K562 (cell line): Measurements from ENCODE around the gene ZNF772. TPM values are rescaled to one million over a fixed set of nuclear protein-coding genes. Genes with fewer than 3 reads are reported as not detected.

Experiments used
- ATAC-seq: fragments of 200-7000 bp; cut with Tn5 transposase; 3 replicates; pipeline ENCODE4 v1.9.1; 2020; ENCODE audit warnings: moderate library complexity
- BruUV-seq: library from RNA; stranded (reverse); fragments of 400-500 nt; replicated peaks from 2 replicates; lab custom pipeline; 2021; lab: Mats Ljungman, UMichigan
- CTCF ChIA-PET: fragments of 300-600 bp; formaldehyde crosslinking; extraction: SDS; loops from one replicate; lab custom pipeline; 2021; ENCODE audit warnings: low intra/inter-chr PET ratio; lab: Yijun Ruan, JAX
- POLR2A ChIA-PET: fragments of 300-600, 350-650 bp; sonication (Branson Sonifier 250); formaldehyde crosslinking; extraction: SDS; loops from one replicate; lab custom pipeline; 2021; ENCODE audit warnings: antibody characterized with exemption, inconsistent platforms; lab: Yijun Ruan, JAX
- DNase-seq, 4 experiments: peaks; one replicate each; pipeline versions ENCODE4 v3.0.0 to v3.0.0-alpha.2; 2011 to 2018; ENCODE audit warnings: low spot score in 3 of 4, mixed read lengths in 3 of 4; ENCODE audit errors: extremely low read depth in 1 of 4
- FAIRE-seq: peaks from 2 replicates; lab custom pipeline; 2011; peaks lifted over from hg19 to GRCh38; lab: Jason Lieb, UNC
- H2AFZ ChIP-seq: 2 replicates; pipeline ENCODE4 v1.6.0; 2011; ENCODE audit warnings: low read depth, low read length, control low read depth, inconsistent platforms
- H3K27ac ChIP-seq: fragments of 200-600 bp; 3 replicates; pipeline ENCODE4 v1.8.0; 2011; ENCODE audit warnings: low read depth, mild to moderate bottlenecking, control low read depth, inconsistent platforms, low read length, moderate library complexity, mixed read lengths; ENCODE audit errors: extremely low read depth
- H3K27me3 ChIP-seq, 2 experiments: fragments of 300-600 bp in 1 of 2; 2 replicates in 1 of 2; 3 replicates in 1 of 2; pipeline versions ENCODE4 v1.6.0 to v1.8.0; 2011; ENCODE audit warnings: inconsistent platforms in 2 of 2, low read length in 2 of 2, mild to moderate bottlenecking in 1 of 2, mixed read lengths in 1 of 2, moderate library complexity in 1 of 2; ENCODE audit not compliant: control insufficient read depth in 2 of 2, insufficient read depth in 2 of 2
- H3K36me3 ChIP-seq: fragments of 300-600 bp; 3 replicates; pipeline ENCODE4 v1.8.0; 2011; ENCODE audit warnings: mild to moderate bottlenecking, low read length, inconsistent platforms; ENCODE audit not compliant: control insufficient read depth, insufficient read depth
- H3K4me1 ChIP-seq, 2 experiments: fragments of 200-600 bp in 1 of 2; replicated peaks in 1 of 2; 2 replicates in 1 of 2; 3 replicates in 1 of 2; pipeline versions ENCODE4 v1.5.1 to v1.8.0; 2011; ENCODE audit warnings: inconsistent platforms in 2 of 2, low read length in 2 of 2, mild to moderate bottlenecking in 1 of 2, mixed read lengths in 1 of 2, moderate library complexity in 1 of 2; ENCODE audit not compliant: control insufficient read depth in 2 of 2, insufficient read depth in 2 of 2
- H3K4me2 ChIP-seq: 2 replicates; pipeline ENCODE4 v1.6.1; 2011; ENCODE audit warnings: low read length, control low read depth, inconsistent platforms, mixed read lengths; ENCODE audit not compliant: insufficient read depth
- H3K4me3 ChIP-seq: fragments of 200-600 bp; sonication (generic), shearing (Covaris generic); 2 replicates; pipeline ENCODE4 v1.5.1; 2016; ENCODE audit warnings: control low read depth, inconsistent platforms
- H3K79me2 ChIP-seq: fragments of 200-600 bp; 3 replicates; pipeline ENCODE4 v1.8.0; 2011; ENCODE audit warnings: low read length, inconsistent platforms; ENCODE audit not compliant: control insufficient read depth, insufficient read depth
- H3K9ac ChIP-seq, 2 experiments: 2 replicates each; pipeline versions ENCODE4 v1.6.0 to v1.6.1; 2011; ENCODE audit warnings: low read depth in 2 of 2, low read length in 2 of 2, control low read depth in 1 of 2, inconsistent platforms in 1 of 2, mild to moderate bottlenecking in 1 of 2, mixed read lengths in 1 of 2; ENCODE audit not compliant: insufficient read depth in 1 of 2
- H3K9me1 ChIP-seq: one replicate; pipeline ENCODE4 v1.6.0; 2011; ENCODE audit warnings: inconsistent platforms, mild to moderate bottlenecking, low read length, moderate library complexity; ENCODE audit not compliant: control insufficient read depth, insufficient read depth
- H3K9me3 ChIP-seq: replicated peaks from 2 replicates; pipeline ENCODE4 v1.5.1; 2011; ENCODE audit warnings: low read depth, low read length, inconsistent platforms; ENCODE audit not compliant: control insufficient read depth, insufficient read depth
- H4K20me1 ChIP-seq: replicated peaks from 2 replicates; pipeline ENCODE4 v1.6.1; 2011; ENCODE audit warnings: low read length, inconsistent platforms, mixed read lengths; ENCODE audit not compliant: control insufficient read depth, insufficient read depth
- KDM4B ChIP-seq, 2 experiments: fragments of 450-650 bp in 1 of 2; sonication (generic) in 1 of 2; IDR thresholded peaks; 2 replicates each; pipeline ENCODE4 v1.6.1; 2016 to 2017; ENCODE audit warnings: borderline replicate concordance in 2 of 2, antibody characterized with exemption in 1 of 2, low read depth in 1 of 2, mild to moderate bottlenecking in 1 of 2
- PYGO2 ChIP-seq: fragments of 450-650 bp; IDR thresholded peaks from 2 replicates; pipeline ENCODE4 v1.6.1; 2016; ENCODE audit warnings: mild to moderate bottlenecking, missing genetic modification characterization, moderate library complexity, missing compliant biosample characterization
- ZFP36 ChIP-seq: fragments of 150-350 bp; IDR thresholded peaks from 2 replicates; pipeline ENCODE4 v1.6.1; 2018; ENCODE audit warnings: low read length, low read depth; ENCODE audit not compliant: partially characterized antibody
- ZNF24 ChIP-seq: fragments of 450-650 bp; IDR thresholded peaks from 2 replicates; pipeline ENCODE4 v1.6.1; 2016
- ZNF282 ChIP-seq: sonication (generic); formaldehyde crosslinking; IDR thresholded peaks from 2 replicates; pipeline ENCODE4 v1.8.1; 2023; ENCODE audit warnings: missing genetic modification reagents
- ZNF764 ChIP-seq: fragments of 250-450 bp; sonication (Bioruptor Pico); IDR thresholded peaks from 2 replicates; pipeline ENCODE4 v1.4.0; 2020; ENCODE audit warnings: low read depth, mild to moderate bottlenecking, moderate library complexity
- WGBS: fragments of 100-300 bp; shearing (Covaris generic); methylation state at CpG from one replicate; pipeline ENCODE4 v1.1.6; 2016; ENCODE audit warnings: low coverage, mixed read lengths; ENCODE audit not compliant: insufficient coverage; ENCODE audit errors: missing lambda C conversion rate; 5-methylcytosine and 5-hydroxymethylcytosine counted together
- in situ Hi-C: fragments of 300-500 bp; cut with MboI; formaldehyde crosslinking; loops from 4 replicates; pipeline ENCODE4 v1.15.0; 2018; ENCODE audit warnings: inconsistent platforms, mixed read lengths
- intact Hi-C: fragments of 100-400 bp; cut with micrococcal nuclease; formaldehyde crosslinking; loops from 2 replicates; pipeline ENCODE4 v1.14.2; 2022
- polyA plus RNA-seq, 8 experiments: library from polyadenylated mRNA; depleted of rRNA in 4 of 8; stranded (reverse) in 5 of 8; unstranded in 3 of 8; fragments of >200 nt; fragmentation: Nextera tagmentation in 2 of 8; fragmentation: Illumina TruSeq in 1 of 8; extraction: Ambion mirVana in 2 of 8; extraction: Trizol in 1 of 8; gene quantifications; 2 replicates each; pipeline versions ENCODE4 v1.2.1 to v1.2.3, GENCODE V29; 2011 to 2014; ENCODE audit warnings: inconsistent platforms in 1 of 8, missing spikeins in 1 of 8
- total RNA-seq, 7 experiments: library from RNA; depleted of rRNA in 6 of 7; stranded (reverse); fragments of >200 nt in 6 of 7; fragmentation: Illumina TruSeq in 2 of 7; extraction: Trizol in 2 of 7; gene quantifications; 2 replicates each; pipeline versions ENCODE4 v1.2.1 to v1.2.3, GENCODE V29; 2011 to 2021; ENCODE audit warnings: low replicate concordance in 1 of 7
- TF ChIP-seq, protein P1 (sequence below), 3 experiments: fragments of 200-800 bp in 1 of 3; sonication (Bioruptor generic) in 1 of 3; sonication (generic) in 1 of 3; formaldehyde crosslinking in 1 of 3; IDR thresholded peaks; 2 replicates each; pipeline versions ENCODE4 v1.6.1 to v1.8.0; 2016 to 2022; ENCODE audit warnings: mild to moderate bottlenecking in 2 of 3, missing compliant biosample characterization in 2 of 3, missing genetic modification characterization in 2 of 3, missing genetic modification reagents in 1 of 3
- TF ChIP-seq, protein P2 (sequence below), 2 experiments: fragments of 200-800 bp in 1 of 2; sonication (Bioruptor generic) in 1 of 2; sonication (generic) in 1 of 2; formaldehyde crosslinking in 1 of 2; IDR thresholded peaks in 1 of 2; conservative IDR thresholded peaks in 1 of 2; 2 replicates each; pipeline versions ENCODE4 v1.5.0 to v1.6.1; 2016 to 2020; ENCODE audit warnings: missing compliant biosample characterization in 1 of 2, missing genetic modification characterization in 1 of 2, missing genetic modification reagents in 1 of 2

ZNF772 gene
- total and polyA plus RNA-seq, 9 of the 15 experiments (the other 6 are each of a cell fraction or from before 2014, with no cell fraction given) = 0.13 to 1.9 (median 1.1) TPM

DNA sequence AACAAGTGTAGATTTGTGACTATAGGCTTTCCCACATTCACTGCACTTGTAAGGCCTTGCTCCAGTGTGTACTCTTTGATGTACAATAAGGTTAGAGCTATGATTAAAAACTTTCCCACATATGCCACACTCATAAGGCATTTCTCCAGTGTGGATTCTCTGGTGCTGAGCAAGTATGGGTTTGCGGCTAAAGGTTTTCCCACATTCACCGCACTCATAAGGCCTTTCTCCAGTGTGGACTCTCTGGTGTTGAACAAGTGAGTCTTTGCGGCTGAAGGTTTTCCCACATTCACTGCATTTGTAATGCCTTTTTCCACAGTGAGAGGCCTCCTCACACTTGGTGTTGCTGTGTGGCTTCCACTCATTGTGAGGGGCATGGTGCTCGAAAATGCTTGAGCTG is 3.7 kb downstream of the ZNF772 start (continued):
- TF ChIP-seq, protein P1, sequence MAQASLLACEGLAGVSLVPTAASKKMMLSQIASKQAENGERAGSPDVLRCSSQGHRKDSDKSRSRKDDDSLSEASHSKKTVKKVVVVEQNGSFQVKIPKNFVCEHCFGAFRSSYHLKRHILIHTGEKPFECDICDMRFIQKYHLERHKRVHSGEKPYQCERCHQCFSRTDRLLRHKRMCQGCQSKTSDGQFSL (CRISPR knock-in tag; IDR thresholded peaks at IDR 0.05) = no peak
- TF ChIP-seq, protein P1 (tag; IDR thresholded peaks at IDR 0.05) = no peak
- TF ChIP-seq KDM4B (IDR thresholded peaks at IDR 0.05; ENCODE audit: borderline replicate concordance in 2 of 2, low read depth in 1 of 2) (no peak), ZNF24 (no peak), ZNF764 (CRISPR knock-in tag) (no peak), PYGO2 (no peak)
- TF ChIP-seq, protein P2, sequence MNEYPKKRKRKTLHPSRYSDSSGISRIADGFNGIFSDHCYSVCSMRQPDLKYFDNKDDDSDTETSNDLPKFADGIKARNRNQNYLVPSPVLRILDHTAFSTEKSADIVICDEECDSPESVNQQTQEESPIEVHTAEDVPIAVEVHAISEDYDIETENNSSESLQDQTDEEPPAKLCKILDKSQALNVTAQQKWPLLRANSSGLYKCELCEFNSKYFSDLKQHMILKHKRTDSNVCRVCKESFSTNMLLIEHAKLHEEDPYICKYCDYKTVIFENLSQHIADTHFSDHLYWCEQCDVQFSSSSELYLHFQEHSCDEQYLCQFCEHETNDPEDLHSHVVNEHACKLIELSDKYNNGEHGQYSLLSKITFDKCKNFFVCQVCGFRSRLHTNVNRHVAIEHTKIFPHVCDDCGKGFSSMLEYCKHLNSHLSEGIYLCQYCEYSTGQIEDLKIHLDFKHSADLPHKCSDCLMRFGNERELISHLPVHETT (CRISPR knock-in tag; conservative IDR thresholded peaks at IDR 0.05 in 1 of 2, IDR thresholded peaks at IDR 0.05 in 1 of 2) = no peak

DNA sequence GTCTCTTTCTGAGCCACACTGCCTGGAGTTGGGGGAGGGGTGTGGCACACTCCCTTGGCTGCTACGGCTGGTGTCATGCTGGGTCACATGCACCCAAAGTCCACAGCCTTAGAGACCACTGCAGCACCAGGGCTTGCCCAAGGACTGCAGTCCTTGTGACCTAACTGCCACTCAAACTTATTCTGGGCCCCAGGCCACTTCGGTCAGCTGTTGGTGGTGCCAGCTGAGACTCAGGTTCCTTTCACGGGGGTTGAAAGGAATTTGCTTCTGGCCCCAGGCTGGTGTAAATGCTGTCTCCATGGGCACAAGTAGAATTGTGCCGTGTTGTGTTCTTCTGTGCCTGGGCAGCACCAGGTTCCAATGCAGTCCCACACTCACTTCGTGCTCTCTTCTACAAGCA is 10.9 kb downstream of the ZNF772 start:
- Histone ChIP-seq H3K4me3 (no peak overlapping the region), H3K4me2 (no peak overlapping the region), H3K27ac (no peak overlapping the region), H4K20me1 (no peaks in the 10 kb centered on the region), H3K9me3 (peaks cover 2% of the 10 kb centered on the region; the same call in 1 of the 2 replicates), H3K9ac (no peak overlapping the region), H3K4me1 (no peaks in the 10 kb centered on the region), H3K27me3 (no peaks in the 10 kb centered on the region), H3K9me1 (no peaks in the 10 kb centered on the region), H3K36me3 (no peaks in the 10 kb centered on the region), H2AFZ (no peak overlapping the region), H3K79me2 (no peaks in the 10 kb centered on the region)
- intact Hi-C loops (no loop called here), in situ Hi-C loops (no loop called here)
- no peak for ATAC-seq
- CTCF ChIA-PET = no interaction called here
- BruUV-seq = no TSS peak
- WGBS = 9% methylated on average over 5 of the region's 5 CpGs
- FAIRE-seq = no peak
- no peak for DNase-seq
- POLR2A ChIA-PET = no interaction called here
- no peak for TF ChIP-seq ZFP36
- TF ChIP-seq ZNF282 (CRISPR knock-in tag) = no peak
